GM12873 (cell line): ENCODE measurements around the gene OR11A1.

ENCODE experiments used
- TF ChIP-seq, protein P1 (sequence below): IDR thresholded peaks from 2 replicates; pipeline ENCODE4 v1.5.1; 2012; ENCODE audit warnings: low read depth, mild to moderate bottlenecking, moderate library complexity, low read length, control low read depth; ENCODE audit not compliant: insufficient read depth; ENCODE audit errors: missing control alignments

OR11A1 gene

DNA sequence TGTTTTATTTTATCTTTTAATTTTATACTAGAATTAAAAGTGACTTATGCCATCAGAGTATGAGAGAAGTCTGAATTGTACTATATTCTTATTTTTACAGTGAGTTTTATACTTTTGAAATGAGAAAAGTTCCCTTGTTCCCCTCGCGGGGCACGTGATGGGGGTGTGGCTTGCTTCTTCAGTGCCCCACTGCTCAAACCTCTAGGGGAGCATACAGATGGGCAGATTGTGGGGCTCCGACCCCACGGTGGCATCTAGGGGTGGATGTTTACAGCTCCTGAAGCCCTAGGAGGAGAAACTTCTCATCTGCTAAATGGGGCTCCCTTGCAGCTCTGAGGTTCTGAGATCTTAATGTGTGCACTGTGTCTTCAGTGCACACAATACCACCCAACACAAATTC, 42.8 kb upstream of the OR11A1 start:
- TF ChIP-seq, protein P1, sequence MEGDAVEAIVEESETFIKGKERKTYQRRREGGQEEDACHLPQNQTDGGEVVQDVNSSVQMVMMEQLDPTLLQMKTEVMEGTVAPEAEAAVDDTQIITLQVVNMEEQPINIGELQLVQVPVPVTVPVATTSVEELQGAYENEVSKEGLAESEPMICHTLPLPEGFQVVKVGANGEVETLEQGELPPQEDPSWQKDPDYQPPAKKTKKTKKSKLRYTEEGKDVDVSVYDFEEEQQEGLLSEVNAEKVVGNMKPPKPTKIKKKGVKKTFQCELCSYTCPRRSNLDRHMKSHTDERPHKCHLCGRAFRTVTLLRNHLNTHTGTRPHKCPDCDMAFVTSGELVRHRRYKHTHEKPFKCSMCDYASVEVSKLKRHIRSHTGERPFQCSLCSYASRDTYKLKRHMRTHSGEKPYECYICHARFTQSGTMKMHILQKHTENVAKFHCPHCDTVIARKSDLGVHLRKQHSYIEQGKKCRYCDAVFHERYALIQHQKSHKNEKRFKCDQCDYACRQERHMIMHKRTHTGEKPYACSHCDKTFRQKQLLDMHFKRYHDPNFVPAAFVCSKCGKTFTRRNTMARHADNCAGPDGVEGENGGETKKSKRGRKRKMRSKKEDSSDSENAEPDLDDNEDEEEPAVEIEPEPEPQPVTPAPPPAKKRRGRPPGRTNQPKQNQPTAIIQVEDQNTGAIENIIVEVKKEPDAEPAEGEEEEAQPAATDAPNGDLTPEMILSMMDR: no peak

GRCh38 chr6:29496961-29497360, 40.1 kb upstream of the OR11A1 start:
- TF ChIP-seq, protein P1: no peak

DNA sequence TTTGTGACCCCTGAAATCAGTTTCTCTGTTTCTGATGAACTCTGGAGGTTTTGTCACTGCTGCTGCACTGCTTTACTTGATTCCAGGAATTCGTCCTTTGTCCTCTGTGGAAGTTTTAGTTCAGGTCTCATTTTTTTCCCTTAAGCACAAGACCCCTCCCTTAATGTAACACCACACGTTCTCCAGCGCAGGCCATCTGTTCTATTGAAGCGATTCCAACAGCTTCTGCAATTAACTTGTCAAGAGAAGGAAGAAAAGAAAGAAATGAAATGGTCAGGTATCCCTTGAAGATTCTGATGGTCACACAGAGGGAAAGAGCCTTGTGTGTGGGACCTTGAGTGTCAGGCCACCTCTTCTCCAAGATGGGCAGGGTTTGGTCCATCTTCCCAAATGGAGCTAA, 38.7 kb upstream of the OR11A1 start:
- TF ChIP-seq, protein P1: no peak

GRCh38 chr6:29494131-29494530, 37.3 kb upstream of the OR11A1 start:
- TF ChIP-seq, protein P1: no peak

GRCh38 chr6:29493261-29493660, 36.4 kb upstream of the OR11A1 start:
- TF ChIP-seq, protein P1: no peak

DNA sequence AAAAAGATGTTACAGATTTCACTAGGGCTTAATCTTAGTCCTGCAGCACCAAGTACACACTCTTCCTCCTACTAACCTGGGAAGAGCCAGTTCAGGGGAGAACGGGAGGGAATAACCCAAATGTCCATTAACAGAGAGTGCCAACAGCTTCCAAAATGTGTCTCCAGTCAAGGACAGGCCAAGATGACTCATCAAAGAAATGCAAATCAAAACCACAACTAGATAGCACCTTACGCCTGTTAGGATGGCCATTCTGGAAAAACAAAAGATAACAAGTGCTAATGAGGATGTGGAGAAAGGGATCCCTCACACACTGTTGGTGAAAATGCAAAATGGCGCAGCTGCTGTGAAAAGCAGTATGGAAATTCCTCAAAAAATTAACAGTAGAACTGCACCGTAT, 34.7 kb upstream of the OR11A1 start:
- TF ChIP-seq, protein P1: no peak

DNA sequence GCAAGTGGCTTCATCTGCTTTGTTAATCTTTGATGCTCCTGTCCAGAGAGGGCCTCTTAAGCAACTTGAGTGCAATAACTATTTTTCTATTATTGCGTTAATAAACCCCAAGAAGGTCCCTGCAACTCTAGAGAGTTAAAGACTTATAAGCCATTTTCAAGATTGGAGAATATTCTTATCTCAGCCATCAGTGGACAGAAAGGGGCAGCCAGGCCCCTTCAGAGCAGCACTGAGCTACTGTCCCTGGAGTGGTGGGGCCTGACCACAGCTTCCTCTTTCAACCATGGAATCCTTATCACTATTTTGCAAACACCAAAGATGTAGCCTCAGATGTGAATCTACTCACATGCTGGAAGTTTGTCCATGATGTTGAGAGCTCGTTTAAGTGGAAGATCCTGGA, 33.7 kb upstream of the OR11A1 start:
- TF ChIP-seq, protein P1: no peak
